CD4-positive, alpha-beta T cell treated with Interleukin-15 for 1 hour (primary cell): ENCODE results near the gene DDA1.
A peak's percentile ranks its signal among the peaks of the same experiment; 100 is the strongest.
"Not testable (repeated sequence)": the region's sequence is repeated elsewhere in the genome, so short reads cannot be mapped to it uniquely, and the experiment has no call there.

Experiments used
- DNase-seq: peaks from one replicate; pipeline ENCODE4 v3.0.0-alpha.2; 2020

Gene DDA1

GRCh38 chr19:17309198-17309964 is at the start of gene DDA1:
Gene DDA1 (plus strand): TSS chr19:17309563. CDS start chr19:17309655, 92 bp downstream.
- DNase-seq = peak; percentile 100

DNA sequence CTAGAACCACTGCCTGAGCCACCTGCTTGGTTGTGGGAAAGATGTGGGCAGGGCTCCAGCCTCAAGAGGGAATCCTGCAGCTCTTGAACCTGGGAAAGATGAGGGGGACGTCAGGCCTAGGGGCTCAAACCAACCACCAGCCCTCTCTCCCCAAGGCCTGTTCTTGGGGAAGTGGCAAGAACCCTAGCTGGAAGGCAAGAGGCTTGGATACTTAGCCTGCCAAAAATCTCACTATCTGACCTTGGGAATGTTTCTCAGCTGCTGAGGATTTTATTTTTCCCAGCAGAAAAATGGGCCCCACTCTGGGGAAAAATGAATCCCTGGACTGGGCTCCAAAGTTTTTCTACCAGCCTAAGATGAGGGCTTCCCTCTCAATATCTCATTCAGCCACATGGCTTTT is 49.4 kb upstream of the DDA1 start:
- no peak for DNase-seq

DNA sequence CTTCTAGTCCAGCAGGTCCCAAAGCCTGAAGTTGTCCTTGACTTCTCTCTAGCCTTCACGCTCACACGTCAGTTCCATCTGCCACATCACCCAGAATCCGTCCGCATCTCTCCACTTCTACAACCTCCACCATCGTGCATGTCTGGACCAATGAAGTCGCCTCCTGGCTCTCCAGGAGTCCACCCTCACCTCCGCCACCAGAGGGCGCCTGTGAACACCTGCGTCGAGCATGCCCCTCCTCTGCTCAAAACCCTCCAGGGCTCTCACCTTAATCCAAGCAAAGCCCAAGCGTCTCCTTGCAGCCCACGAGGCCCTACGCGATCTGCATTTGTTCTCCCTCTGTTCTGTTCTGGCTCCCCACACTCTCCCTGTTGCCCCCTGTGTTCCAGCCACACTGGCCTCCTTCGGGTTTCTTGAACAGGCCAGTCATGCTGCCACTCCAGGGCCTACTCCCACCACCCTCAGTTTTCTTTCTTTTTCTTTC is 48.5 kb upstream of the DDA1 start:
- DNase-seq = peak; percentile 88

- no peak for DNase-seq
These were observed 46.8 kb upstream of the DDA1 start for GRCh38 chr19:17262557-17262956.

- no peak for DNase-seq
These were observed 45.4 kb upstream of the DDA1 start for GRCh38 chr19:17263712-17264640.

DNA sequence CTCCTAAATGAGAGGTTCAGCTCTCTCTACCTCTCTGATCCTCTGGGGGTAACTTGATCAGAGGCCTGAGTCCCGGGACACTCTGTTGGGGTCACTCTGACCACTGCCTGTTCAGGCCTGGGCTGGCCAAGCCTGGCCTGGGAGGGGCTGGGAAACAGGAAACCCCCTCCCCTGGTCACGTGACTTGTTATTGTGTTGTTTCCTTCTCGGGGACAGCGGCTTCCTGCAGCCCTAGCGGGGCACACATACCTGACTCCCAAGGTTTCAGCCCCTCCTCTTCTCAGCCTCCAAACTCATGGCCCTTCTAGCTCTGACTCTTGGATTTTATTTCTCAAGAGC is 44.8 kb upstream of the DDA1 start, which contains the start of gene USHBP1:
Gene USHBP1, minus strand, starts transcription at position 105 of the 339 bp plus-strand sequence. CDS start 446 bp downstream, outside the sequence.
- no peak for DNase-seq

- DNase-seq = no peak
These were observed 43.3 kb upstream of the DDA1 start for GRCh38 chr19:17266026-17266425.

DNA sequence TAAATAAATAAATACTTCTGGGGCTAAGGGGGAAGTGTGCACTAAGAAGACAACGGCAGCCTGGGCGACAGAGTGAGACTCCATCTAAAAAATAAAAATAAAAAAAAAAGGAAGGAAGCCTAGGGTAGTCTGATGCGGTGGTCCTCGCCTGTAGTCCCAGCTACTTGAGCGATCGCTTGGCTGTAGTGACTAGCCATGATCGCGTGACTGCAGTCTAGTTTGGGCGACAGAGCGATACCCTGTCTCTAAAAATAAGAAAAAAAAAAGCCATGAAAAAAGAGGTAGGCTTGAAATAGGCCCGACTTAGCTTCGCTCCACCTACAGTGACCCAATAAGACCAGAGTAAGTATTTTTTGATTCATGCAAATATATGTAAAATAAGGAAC is 42.8 kb upstream of the DDA1 start:
- no peak for DNase-seq

- DNase-seq = peak; percentile 98
These were observed 42.2 kb upstream of the DDA1 start, which contains the start of gene BABAM1 for GRCh38 chr19:17266975-17267788. Gene BABAM1 (plus strand): TSS chr19:17267443. CDS start chr19:17268807, 1,364 bp downstream.

GRCh38 chr19:17268754-17269153 is 40.6 kb upstream of the DDA1 start:
- no peak for DNase-seq

DNA sequence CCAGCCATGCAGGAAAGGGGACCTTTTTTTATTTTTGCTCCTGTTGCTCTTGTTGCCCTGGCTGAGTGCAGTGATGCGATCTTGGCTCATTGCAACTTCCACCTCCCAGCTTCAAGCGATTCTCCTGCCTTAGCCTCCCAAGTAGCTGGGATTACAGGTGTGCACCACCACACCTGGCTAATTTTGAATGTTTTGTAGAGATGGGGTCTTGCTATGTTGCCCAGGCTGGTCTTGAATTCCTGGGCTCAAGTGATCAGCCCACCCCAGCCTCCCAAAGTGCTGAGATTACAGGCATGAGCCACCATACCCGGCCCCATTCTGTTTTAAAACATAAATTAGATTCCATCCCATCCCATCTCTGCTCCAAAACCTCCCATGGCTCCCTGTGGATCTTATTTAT is 34.5 kb upstream of the DDA1 start:
- not testable (repeated sequence) for DNase-seq

DNA sequence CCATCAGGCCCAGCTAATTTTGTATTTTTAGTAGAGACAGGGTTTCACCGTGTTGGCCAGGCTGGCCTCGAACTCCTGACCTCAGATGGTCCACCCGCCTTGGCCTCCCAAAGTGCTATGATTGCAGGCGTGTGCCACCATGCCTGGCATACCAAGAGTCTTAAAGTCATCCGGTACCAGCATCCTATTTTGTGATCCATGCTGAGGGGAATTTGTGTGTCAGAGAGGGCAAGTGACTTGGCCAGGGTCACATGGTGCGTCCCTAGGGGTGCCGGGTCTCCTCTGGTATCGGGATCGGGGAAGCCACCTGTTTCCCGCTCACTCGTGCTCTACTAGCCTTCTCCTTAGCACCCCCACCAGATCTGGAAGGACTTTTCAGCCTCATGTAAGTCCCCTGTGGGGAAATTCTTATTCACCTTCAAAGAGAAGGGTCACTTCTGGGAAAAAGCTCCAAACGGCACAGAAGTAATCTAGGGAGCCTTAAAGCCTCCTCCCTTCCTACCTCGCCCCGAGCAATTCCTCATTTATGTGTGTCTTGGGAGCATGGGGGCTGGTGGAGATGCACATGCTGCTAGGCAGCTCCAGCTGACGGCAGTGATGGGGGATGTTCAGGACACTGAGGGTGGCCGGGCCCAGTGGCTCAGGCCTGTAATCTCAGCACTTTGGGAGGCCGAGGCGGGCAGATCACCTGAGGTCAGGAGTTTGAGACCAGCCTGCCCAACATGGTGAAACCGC is 33.8 kb upstream of the DDA1 start:
- no peak for DNase-seq

DNA sequence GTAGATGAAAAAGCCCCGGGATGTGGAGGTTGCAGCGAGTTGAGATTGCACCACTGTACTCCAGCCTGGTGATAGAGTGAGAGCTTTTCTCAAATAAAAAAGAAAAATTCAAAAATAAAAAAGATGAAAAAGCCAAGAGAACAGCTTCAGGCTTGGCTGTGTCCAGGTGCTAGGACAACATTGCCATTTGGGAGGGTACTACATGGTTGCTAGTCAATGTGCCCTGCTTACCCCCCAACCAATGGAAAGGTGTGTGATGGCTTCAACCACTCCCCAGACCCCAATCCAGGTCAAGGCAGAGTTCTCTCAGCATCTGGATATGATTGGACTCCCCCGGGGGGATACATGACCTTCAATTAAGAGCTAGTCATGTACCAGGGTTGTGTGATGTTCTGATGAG is 29.9 kb upstream of the DDA1 start:
- DNase-seq = no peak

- DNase-seq = peak; percentile 60
These were observed 27.7 kb upstream of the DDA1 start, which contains the start of gene ANKLE1 for GRCh38 chr19:17281391-17282304. Gene ANKLE1 (plus strand): TSS chr19:17281901. CDS start chr19:17281921, 20 bp downstream.

DNA sequence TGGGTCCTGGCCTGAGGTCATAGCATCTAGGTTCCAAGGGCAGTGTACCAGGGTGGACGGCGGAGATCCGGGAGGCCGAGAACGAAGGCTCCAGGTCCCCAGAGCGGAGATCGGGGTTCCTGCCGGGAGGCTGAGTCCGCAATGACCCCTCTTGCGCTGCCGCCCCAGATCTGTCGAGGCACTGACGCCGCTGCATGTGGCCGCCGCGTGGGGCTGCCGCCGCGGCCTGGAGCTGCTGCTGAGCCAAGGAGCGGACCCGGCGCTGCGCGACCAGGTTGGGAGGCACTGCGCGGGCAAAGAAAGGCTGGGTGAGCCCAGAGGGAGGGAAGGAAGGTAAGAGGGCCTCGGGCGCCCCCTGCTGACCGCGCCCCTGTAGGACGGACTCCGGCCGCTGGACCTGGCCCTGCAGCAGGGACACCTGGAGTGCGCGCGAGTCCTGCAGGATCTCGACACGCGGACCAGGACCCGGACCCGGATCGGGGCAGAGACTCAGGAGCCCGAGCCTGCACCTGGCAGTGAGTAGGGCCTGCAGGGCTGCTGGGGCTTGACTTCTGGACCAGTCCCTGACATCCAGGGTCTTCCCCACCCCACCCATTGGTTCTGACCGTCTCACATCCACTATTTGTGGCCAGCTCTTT is 26.8 kb upstream of the DDA1 start:
- DNase-seq = peak; percentile 77

GRCh38 chr19:17283504-17283996 is 25.8 kb upstream of the DDA1 start:
- DNase-seq = no peak

DNA sequence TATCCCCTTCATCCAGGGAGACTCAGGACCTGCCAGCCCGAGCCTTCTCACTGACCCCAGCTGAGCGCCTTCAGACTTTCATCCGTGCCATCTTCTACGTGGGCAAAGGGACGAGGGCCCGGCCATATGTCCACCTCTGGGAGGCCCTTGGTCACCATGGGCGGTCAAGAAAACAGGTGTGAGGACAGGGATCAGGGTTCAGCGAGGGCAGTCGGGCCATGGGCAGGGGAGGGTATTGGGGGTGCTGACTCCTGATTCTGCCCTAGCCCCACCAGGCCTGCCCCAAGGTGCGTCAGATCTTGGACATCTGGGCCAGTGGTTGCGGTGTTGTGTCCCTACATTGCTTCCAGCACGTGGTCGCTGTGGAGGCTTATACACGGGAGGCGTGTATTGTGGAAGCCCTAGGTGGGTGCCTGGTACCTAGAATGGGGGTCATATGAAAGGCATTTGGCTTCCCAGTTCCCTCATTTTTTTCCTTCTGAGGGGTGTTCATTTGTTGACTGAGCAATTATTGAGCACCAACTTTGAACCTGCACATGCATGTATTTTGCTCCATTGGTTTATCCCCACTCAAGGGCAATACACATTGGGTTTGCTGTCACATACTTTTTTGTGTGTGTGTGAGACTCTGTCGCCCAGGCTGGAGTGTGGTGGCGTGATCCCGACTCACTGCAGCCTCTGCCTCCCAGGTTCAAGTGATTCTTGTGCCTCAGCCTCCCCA is 23.8 kb upstream of the DDA1 start:
- DNase-seq = no peak

DNA sequence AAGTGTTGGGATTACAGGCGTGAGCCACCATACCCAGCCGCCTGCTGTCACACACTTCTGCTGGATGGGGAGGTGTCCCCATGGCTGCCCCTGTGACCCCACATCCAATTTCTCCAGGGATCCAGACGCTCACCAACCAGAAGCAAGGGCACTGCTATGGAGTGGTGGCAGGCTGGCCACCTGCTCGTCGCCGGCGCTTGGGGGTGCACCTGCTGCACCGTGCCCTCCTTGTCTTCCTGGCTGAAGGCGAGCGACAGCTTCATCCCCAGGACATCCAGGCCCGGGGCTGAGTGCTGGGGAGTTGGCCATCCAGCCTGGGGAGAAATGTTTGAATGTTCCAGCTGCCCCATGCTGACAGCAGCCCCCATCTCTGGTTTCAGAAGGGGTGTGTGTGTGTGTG is 23.1 kb upstream of the DDA1 start:
- no peak for DNase-seq

DNA sequence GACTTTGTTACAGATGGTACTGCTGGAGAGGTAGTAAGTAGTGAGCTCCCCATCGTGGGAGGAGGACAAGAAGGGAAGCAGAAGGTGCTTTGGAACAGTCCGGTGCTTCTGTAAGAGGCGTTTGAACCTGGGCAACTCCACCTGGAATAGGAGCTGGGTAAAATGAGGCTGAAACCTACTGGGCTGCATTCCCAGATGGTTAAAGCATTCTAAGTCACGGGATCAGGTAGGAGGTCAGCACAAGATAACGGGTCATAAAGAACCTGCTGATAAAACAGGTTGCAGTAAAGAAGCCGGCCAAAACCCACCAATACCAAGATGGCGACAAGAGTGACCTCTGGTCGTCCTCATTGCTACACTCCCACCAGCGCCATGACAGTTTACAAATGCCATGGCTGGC is 22.6 kb upstream of the DDA1 start:
- no peak for DNase-seq
